SK-N-SH treated with all-trans-retinoic acid at 6 μM for 48 hours (cell line): ENCODE measurements around the gene LGALS9.

Experiments
- ARNTL ChIP-seq: fragments of 450-650 bp; formaldehyde crosslinking; IDR thresholded peaks from 2 replicates; pipeline ENCODE4 v1.5.0; 2020; ENCODE audit warnings: low read depth, mild to moderate bottlenecking, moderate library complexity, borderline replicate concordance
- ESRRG ChIP-seq: fragments of 250-450 bp; sonication (Bioruptor Pico); IDR thresholded peaks from 2 replicates; pipeline ENCODE4 v1.6.1; 2021; ENCODE audit warnings: mild to moderate bottlenecking
- GLIS3 ChIP-seq: fragments of 250-450 bp; sonication (Bioruptor Pico); IDR thresholded peaks from 2 replicates; pipeline ENCODE4 v1.5.0; 2020; ENCODE audit warnings: mild to moderate bottlenecking, moderate library complexity
- RARB ChIP-seq: fragments of 250-450 bp; sonication (Bioruptor Pico); IDR thresholded peaks from 2 replicates; pipeline ENCODE4 v1.8.0; 2021; ENCODE audit warnings: mild to moderate bottlenecking, moderate library complexity
- ZFP3 ChIP-seq: fragments of 250-450 bp; sonication (Bioruptor Pico); IDR thresholded peaks from 2 replicates; pipeline ENCODE4 v1.5.0; 2020; ENCODE audit warnings: mild to moderate bottlenecking, moderate library complexity
- ZFP30 ChIP-seq: fragments of 450-650 bp; formaldehyde crosslinking; IDR thresholded peaks from 2 replicates; pipeline ENCODE4 v1.5.0; 2022; ENCODE audit warnings: mild to moderate bottlenecking, moderate library complexity
- TF ChIP-seq, protein P1 (sequence below): fragments of 250-450 bp; sonication (Bioruptor Pico); IDR thresholded peaks from 2 replicates; pipeline ENCODE4 v1.5.1; 2021; ENCODE audit warnings: mild to moderate bottlenecking, moderate library complexity
- TF ChIP-seq, protein P2 (sequence below): fragments of 250-450 bp; sonication (Bioruptor Pico); IDR thresholded peaks from 2 replicates; pipeline ENCODE4 v1.5.1; 2020; ENCODE audit warnings: low read depth, mild to moderate bottlenecking, moderate library complexity
- TF ChIP-seq, protein P3 (sequence below): fragments of 250-450 bp; sonication (Bioruptor Pico); IDR thresholded peaks from 2 replicates; pipeline ENCODE4 v1.8.0; 2020; ENCODE audit warnings: mild to moderate bottlenecking, moderate library complexity, borderline replicate concordance
- TF ChIP-seq, protein P4 (sequence below): fragments of 250-450 bp; sonication (Bioruptor Pico); IDR thresholded peaks from 2 replicates; pipeline ENCODE4 v1.8.0; 2021; ENCODE audit warnings: low read depth, mild to moderate bottlenecking, moderate library complexity, borderline replicate concordance
- TF ChIP-seq, protein P5 (sequence below): fragments of 250-450 bp; sonication (Bioruptor Pico); IDR thresholded peaks from 2 replicates; pipeline ENCODE4 v1.5.0; 2020; ENCODE audit warnings: mild to moderate bottlenecking, moderate library complexity

DNA sequence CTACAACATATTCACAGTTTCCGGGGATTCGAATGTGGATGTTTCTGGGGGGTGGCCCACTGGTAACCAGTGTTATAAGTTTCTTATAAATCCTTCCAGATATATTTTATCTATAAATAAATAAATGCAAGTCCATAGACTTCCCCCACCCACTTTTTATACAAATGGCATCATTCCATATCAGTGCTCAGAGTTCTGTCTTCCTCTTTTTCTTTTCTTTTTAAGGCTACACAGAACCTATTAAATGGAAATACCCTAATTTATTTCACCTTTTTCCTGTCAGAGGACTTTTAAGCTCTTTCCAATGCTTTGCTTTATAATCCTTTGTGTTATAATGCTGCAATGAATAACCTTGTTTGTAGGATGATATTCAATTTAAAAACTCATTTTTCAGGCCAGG, 3.8 kb downstream of the LGALS9 start:
- TF ChIP-seq RARB (CRISPR knock-in tag) (no peak), ZFP30 (no peak), ARNTL (CRISPR knock-in tag) (no peak), ZFP3 (CRISPR knock-in tag) (no peak), ESRRG (no peak), GLIS3 (no peak)
- TF ChIP-seq, protein P1, sequence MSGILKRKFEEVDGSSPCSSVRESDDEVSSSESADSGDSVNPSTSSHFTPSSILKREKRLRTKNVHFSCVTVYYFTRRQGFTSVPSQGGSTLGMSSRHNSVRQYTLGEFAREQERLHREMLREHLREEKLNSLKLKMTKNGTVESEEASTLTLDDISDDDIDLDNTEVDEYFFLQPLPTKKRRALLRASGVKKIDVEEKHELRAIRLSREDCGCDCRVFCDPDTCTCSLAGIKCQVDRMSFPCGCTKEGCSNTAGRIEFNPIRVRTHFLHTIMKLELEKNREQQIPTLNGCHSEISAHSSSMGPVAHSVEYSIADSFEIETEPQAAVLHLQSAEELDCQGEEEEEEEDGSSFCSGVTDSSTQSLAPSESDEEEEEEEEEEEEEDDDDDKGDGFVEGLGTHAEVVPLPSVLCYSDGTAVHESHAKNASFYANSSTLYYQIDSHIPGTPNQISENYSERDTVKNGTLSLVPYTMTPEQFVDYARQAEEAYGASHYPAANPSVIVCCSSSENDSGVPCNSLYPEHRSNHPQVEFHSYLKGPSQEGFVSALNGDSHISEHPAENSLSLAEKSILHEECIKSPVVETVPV, result no peak
- TF ChIP-seq, protein P2, sequence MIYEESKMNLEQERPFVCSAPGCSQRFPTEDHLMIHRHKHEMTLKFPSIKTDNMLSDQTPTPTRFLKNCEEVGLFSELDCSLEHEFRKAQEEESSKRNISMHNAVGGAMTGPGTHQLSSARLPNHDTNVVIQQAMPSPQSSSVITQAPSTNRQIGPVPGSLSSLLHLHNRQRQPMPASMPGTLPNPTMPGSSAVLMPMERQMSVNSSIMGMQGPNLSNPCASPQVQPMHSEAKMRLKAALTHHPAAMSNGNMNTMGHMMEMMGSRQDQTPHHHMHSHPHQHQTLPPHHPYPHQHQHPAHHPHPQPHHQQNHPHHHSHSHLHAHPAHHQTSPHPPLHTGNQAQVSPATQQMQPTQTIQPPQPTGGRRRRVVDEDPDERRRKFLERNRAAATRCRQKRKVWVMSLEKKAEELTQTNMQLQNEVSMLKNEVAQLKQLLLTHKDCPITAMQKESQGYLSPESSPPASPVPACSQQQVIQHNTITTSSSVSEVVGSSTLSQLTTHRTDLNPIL (CRISPR knock-in tag), result no peak
- TF ChIP-seq, protein P3, sequence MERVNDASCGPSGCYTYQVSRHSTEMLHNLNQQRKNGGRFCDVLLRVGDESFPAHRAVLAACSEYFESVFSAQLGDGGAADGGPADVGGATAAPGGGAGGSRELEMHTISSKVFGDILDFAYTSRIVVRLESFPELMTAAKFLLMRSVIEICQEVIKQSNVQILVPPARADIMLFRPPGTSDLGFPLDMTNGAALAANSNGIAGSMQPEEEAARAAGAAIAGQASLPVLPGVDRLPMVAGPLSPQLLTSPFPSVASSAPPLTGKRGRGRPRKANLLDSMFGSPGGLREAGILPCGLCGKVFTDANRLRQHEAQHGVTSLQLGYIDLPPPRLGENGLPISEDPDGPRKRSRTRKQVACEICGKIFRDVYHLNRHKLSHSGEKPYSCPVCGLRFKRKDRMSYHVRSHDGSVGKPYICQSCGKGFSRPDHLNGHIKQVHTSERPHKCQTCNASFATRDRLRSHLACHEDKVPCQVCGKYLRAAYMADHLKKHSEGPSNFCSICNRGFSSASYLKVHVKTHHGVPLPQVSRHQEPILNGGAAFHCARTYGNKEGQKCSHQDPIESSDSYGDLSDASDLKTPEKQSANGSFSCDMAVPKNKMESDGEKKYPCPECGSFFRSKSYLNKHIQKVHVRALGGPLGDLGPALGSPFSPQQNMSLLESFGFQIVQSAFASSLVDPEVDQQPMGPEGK, result no peak
- TF ChIP-seq, protein P4, sequence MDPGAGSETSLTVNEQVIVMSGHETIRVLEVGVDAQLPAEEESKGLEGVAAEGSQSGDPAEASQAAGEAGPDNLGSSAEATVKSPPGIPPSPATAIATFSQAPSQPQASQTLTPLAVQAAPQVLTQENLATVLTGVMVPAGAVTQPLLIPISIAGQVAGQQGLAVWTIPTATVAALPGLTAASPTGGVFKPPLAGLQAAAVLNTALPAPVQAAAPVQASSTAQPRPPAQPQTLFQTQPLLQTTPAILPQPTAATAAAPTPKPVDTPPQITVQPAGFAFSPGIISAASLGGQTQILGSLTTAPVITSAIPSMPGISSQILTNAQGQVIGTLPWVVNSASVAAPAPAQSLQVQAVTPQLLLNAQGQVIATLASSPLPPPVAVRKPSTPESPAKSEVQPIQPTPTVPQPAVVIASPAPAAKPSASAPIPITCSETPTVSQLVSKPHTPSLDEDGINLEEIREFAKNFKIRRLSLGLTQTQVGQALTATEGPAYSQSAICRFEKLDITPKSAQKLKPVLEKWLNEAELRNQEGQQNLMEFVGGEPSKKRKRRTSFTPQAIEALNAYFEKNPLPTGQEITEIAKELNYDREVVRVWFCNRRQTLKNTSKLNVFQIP (CRISPR knock-in tag), result no peak
- TF ChIP-seq, protein P5, sequence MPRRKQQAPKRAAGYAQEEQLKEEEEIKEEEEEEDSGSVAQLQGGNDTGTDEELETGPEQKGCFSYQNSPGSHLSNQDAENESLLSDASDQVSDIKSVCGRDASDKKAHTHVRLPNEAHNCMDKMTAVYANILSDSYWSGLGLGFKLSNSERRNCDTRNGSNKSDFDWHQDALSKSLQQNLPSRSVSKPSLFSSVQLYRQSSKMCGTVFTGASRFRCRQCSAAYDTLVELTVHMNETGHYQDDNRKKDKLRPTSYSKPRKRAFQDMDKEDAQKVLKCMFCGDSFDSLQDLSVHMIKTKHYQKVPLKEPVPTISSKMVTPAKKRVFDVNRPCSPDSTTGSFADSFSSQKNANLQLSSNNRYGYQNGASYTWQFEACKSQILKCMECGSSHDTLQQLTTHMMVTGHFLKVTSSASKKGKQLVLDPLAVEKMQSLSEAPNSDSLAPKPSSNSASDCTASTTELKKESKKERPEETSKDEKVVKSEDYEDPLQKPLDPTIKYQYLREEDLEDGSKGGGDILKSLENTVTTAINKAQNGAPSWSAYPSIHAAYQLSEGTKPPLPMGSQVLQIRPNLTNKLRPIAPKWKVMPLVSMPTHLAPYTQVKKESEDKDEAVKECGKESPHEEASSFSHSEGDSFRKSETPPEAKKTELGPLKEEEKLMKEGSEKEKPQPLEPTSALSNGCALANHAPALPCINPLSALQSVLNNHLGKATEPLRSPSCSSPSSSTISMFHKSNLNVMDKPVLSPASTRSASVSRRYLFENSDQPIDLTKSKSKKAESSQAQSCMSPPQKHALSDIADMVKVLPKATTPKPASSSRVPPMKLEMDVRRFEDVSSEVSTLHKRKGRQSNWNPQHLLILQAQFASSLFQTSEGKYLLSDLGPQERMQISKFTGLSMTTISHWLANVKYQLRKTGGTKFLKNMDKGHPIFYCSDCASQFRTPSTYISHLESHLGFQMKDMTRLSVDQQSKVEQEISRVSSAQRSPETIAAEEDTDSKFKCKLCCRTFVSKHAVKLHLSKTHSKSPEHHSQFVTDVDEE (CRISPR knock-in tag), result no peak
